SIG-M5 treated with dmso at 0.1 percent for 504 hours (cell line): Measurements from ENCODE around the gene DYNC2LI1.
A peak's percentile ranks its signal among the peaks of the same experiment; 100 is the strongest.

Source experiments
- DNase-seq: peaks from one replicate; lab custom pipeline; 2025; ENCODE audit not compliant: unreplicated experiment; lab: John Stamatoyannopoulos, UW

The DYNC2LI1 gene

GRCh38 chr2:43812947-43813346 is 39.1 kb downstream of the DYNC2LI1 start:
- no peak for DNase-seq

GRCh38 chr2:43814711-43815110 is 40.9 kb downstream of the DYNC2LI1 start:
- DNase-seq, result no peak

GRCh38 chr2:43818761-43819160 is 44.9 kb downstream of the DYNC2LI1 start:
- peak; percentile 69 for DNase-seq

DNA sequence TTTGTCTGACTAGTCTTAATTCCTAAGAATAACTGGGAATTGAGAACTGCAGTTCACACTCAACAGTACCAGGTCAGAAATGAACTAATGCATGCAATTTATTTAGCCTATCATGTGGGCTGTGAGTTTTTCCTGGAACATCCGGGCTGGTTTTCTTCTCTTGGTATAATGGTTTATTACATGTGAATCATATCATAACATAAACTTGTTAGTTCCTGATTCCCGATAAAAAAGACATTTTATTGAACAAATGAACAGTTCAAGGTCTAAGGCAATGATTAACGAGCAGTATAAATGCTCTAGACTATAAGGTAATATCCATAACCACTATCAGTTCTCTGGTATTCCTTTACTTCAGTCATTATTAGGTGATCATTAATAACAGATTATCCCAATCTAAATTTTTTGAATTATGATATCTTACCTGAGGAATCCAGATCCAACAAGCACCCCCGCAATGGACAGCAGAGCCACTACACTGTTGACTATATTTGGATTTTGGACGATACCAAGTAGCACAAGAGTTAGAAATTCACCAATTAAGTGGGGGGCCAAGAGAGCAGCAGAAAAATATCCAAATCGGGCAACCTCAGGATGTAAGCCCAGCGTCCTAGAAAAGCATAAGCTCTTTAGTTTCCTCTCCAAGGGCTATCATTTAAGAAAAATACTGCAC is 45.8 kb downstream of the DYNC2LI1 start:
- DNase-seq, result no peak

DNA sequence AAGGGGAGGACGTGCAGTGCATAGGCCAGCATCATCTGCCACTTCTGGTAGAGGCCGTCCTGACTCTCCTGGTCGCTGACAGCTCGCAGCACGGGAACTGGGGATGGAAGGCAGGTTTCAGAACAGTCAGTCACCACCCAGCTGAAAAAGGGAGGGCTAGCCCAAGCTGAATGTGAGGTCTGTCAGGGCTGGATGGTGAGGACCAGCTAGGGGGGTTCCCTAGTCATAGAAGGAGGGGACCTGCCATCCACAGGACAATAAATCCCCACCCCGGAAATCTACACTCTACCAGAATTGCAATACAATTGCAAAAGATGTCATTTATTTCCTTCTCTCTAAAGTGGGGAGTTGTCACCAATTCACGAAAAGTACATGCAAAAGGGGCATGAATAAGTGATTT is 49.0 kb downstream of the DYNC2LI1 start:
- no peak for DNase-seq

GRCh38 chr2:43823751-43824150 is 49.9 kb downstream of the DYNC2LI1 start:
- no peak for DNase-seq

GRCh38 chr2:43824512-43824911 is 50.7 kb downstream of the DYNC2LI1 start:
- DNase-seq, result no peak

DNA sequence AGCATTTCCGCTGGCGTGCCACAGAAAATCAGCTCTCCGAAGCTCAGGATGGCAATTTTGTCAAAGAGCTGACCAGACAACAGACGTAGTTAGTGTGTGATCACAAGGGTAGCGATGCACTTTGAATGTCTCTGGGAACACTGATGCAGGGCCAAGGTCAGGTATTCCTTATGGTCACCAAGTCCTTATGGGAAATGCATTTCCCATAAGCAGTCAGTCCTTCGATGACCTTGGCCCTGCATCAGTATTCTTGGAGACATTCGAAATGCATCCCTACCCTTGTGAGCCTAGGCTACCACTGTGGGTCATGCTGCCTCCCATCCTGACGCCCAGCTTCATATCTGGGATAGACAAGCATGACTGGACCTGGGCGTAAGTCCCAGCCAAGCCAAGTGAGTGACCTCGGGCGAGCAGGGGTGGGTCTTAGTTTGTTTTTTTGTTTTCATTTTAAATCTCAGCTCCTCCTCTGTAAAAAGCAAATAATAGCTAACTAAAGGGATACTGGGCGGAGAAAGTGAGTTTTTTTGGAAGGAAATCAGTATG is 51.2 kb downstream of the DYNC2LI1 start:
- no peak for DNase-seq

- DNase-seq, result no peak
Measured at GRCh38 chr2:43825841-43826240, 52.0 kb downstream of the DYNC2LI1 start.

DNA sequence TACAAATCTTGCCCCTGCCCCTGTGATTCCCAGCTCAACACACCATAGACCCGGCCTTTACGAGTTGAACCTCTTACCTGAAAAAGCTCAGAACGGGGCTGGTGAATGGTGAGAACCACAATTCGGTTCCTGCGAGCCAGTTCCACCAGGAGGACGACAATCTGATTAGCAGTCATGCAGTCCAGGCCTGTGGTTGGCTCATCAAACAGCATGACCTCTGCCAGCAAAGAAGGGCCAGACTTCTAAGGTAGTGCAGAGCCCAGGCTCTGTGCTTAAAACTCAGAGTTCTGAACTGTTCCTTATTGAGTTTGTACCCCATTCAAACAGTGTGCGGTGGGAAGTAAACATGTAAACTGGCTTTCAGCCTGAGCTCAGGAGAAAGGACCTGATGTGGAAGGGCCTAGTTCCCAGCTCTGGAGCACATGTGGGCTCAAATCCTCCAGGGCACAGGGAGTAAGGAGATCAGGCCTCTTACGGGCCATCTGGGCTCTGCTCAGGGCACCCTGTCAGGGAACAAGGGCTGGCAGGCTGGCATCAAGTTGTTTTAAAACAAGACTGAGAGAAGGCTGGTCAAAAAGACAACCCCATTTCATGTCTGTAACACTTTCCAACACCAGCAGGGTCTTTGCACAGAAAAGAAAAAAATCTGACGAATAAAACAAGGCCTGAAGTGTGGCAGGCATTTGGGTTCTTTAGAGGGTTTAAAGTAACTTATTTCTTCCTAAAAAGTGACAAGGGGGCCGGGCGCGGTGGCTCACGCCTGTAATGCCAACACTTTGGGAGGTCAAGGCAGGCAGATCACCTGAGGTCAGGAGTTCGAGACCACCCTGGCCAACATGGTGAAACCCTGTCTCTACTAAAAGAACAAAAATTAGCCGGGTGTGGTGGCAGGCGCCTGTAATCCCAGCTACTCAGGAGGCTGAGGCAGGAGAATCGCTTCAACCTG is 52.7 kb downstream of the DYNC2LI1 start:
- no peak for DNase-seq

GRCh38 chr2:43831543-43832294 is 57.9 kb downstream of the DYNC2LI1 start:
- no peak for DNase-seq

- no peak for DNase-seq
Measured at GRCh38 chr2:43832457-43832856, 58.6 kb downstream of the DYNC2LI1 start.

- no peak for DNase-seq
Measured at GRCh38 chr2:43837033-43837432, 63.2 kb downstream of the DYNC2LI1 start.

- DNase-seq, result no peak
Measured at GRCh38 chr2:43837831-43838559, 64.2 kb downstream of the DYNC2LI1 start.

- DNase-seq, result no peak
Measured at GRCh38 chr2:43838560-43839267, 64.9 kb downstream of the DYNC2LI1 start, which contains the start of the genes ABCG5 and ABCG8. Gene ABCG5 (minus strand): TSS chr2:43838839. CDS start chr2:43838679, 160 bp downstream. Gene ABCG8 (plus strand): TSS chr2:43838971. CDS start chr2:43839054, 83 bp downstream.

DNA sequence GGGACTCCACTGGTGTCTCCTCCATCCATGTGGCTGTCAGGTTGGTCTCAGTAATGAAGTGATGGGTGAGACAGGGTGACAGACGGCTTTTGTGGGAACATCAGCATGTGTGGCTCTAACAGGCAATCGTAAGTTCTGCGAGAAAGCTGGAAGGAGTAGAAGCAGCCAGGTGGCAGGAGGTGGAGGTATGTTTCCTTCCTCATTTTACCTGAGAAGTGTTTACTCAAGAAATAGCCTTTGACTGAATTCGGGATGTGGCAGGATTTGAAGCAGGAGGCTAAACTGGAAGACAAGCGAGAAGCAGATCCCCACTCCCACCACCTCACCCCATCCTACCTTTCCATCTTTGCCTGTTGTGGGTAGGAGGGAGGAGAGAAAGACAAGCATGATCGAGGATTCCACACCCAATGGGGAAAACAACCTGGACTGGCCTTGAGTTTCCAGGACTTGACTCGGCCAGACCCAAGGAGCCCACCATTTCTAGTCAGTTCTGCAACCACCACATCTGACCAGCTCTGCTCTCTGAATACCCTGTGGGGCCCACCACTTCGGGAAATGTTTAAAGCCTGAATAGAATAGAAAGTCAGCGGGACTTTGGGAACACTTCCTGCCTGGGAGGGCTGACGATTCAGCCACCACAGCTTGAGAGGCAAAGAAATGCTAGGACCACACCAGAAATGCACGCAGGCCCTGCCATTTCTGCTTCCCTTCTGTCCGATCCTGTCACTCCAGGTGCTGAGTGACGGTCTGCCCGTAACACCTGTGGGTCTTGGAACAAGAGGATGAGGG is 66.1 kb downstream of the DYNC2LI1 start:
- no peak for DNase-seq

DNA sequence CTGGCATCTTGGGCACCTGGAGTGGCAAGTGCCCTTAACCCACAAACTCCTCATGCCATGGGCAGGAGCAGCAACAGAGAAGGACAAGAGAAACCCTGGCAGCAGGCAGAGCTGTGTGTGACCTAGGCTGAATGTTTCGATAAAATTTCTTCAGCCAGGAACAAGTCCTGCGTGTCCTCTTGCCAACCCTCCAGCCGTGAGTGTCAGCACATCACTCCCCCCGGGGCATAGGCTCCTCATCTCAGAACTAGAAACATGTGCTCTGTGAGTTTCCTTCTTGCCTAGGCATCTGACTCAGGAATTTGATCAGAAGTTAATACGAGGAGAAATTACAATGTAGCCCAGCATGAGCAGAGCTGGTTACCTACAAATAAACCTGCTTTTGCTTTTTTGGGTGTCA is 67.1 kb downstream of the DYNC2LI1 start:
- no peak for DNase-seq

- DNase-seq, result no peak
Measured at GRCh38 chr2:43841949-43842865, 68.4 kb downstream of the DYNC2LI1 start.
